ENCODE measurements around the gene CHST9. TPM values are rescaled to one million over a fixed set of nuclear protein-coding genes. Genes with fewer than 3 reads are reported as not detected.

Gene CHST9
- total and polyA plus RNA-seq, 2 of the 4 experiments (the other 2 are of a cell fraction), result not detected

GRCh38 chr18:26978812-26979341, 206.2 kb downstream of the CHST9 start:
- H2BK20ac ChIP-seq (ENCODE audit: low read depth, low read length), result no peak overlapping the region
- no peak overlapping the region for H2AK9ac ChIP-seq (replicated peaks; ENCODE audit: low read depth, low read length, poor library complexity)
- no peaks in the 10 kb centered on the region for H3K79me1 ChIP-seq (ENCODE audit: low read depth in 1 of 2, low read length in 2 of 2)
- H3K9me1 ChIP-seq (ENCODE audit: insufficient read depth, low read length), result no peaks in the 10 kb centered on the region
- no peak overlapping the region for H3K4me3 ChIP-seq (ENCODE audit: insufficient read depth, low read depth, low read length)
- no peak overlapping the region for H2AK5ac ChIP-seq (ENCODE audit: low read depth, low read length)
- intact Hi-C loops (cut with micrococcal nuclease) (no loop called here), dilution Hi-C loops (cut with HindIII; ENCODE audit: low sequenced_read_pairs, unreplicated experiment) (no loop called here), in situ Hi-C loops (cut with MboI; ENCODE audit: low sequenced_read_pairs) (no loop called here)
- H2BK5ac ChIP-seq (ENCODE audit: low read depth, low read length, poor library complexity, severe bottlenecking), result no peak overlapping the region
- DNase-seq (no peak), ATAC-seq (ENCODE audit: low read depth) (no peak)
- no peaks in the 10 kb centered on the region for H4K20me1 ChIP-seq (ENCODE audit: insufficient read depth, low read length)
- no peaks in the 10 kb centered on the region for H3K27me3 ChIP-seq (ENCODE audit: control insufficient read depth, insufficient read depth, low read length)
- POLR2A ChIA-PET (ENCODE audit: unreplicated experiment), result no interaction called here
- no peak overlapping the region for H3K23ac ChIP-seq (ENCODE audit: low read depth, low read length)
- peaks cover 2% of the 10 kb centered on the region; the same call in 1 of the 2 replicates for H3K9me3 ChIP-seq (ENCODE audit: control insufficient read depth, insufficient read depth, low read length)
- no peak overlapping the region for H3K27ac ChIP-seq (ENCODE audit: insufficient read depth, low read length)
- H3K4ac ChIP-seq (ENCODE audit: low read depth, low read length), result no peak overlapping the region
- H2BK15ac ChIP-seq (ENCODE audit: low read depth, low read length), result no peak overlapping the region
- no peak overlapping the region for H2BK120ac ChIP-seq (ENCODE audit: low read depth, low read length)
- CTCF ChIA-PET, result no interaction called here
- no peak overlapping the region for H2AFZ ChIP-seq (replicated peaks; ENCODE audit: low read length, poor library complexity)
- H3K56ac ChIP-seq (ENCODE audit: extremely low read depth, insufficient read depth, low read length), result no peak overlapping the region
- H3K9ac ChIP-seq (ENCODE audit: low read depth, low read length), result no peak overlapping the region
- H3K4me1 ChIP-seq (ENCODE audit: control insufficient read depth, insufficient read depth, low read length), result no peaks in the 10 kb centered on the region
- no peak overlapping the region for H4K8ac ChIP-seq (ENCODE audit: low read depth in 2 of 2, low read length in 2 of 2)
- H3K14ac ChIP-seq (replicated peaks; ENCODE audit: low read depth, low read length), result no peak overlapping the region
- H3K18ac ChIP-seq (ENCODE audit: low read depth, low read length), result no peak overlapping the region
- H3K36me3 ChIP-seq (ENCODE audit: control insufficient read depth, insufficient read depth, low read length), result no peaks in the 10 kb centered on the region
- no peak overlapping the region for H4K5ac ChIP-seq (ENCODE audit: low read depth, low read length)
- no peak overlapping the region for H4K91ac ChIP-seq (ENCODE audit: insufficient read depth, low read depth, low read length)
- TF ChIP-seq, protein P1, sequence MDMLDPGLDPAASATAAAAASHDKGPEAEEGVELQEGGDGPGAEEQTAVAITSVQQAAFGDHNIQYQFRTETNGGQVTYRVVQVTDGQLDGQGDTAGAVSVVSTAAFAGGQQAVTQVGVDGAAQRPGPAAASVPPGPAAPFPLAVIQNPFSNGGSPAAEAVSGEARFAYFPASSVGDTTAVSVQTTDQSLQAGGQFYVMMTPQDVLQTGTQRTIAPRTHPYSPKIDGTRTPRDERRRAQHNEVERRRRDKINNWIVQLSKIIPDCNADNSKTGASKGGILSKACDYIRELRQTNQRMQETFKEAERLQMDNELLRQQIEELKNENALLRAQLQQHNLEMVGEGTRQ (IDR thresholded peaks at IDR 0.05; ENCODE audit: low read depth, low read length), result no peak
- TF ChIP-seq ELK1 (IDR thresholded peaks at IDR 0.05; ENCODE audit: borderline replicate concordance, low read depth, low read length), result no peak
- TF ChIP-seq BHLHE40 (IDR thresholded peaks at IDR 0.05; ENCODE audit: low read depth, low read length), result no peak
- no peak for TF ChIP-seq POLR2A (IDR thresholded peaks at IDR 0.05; ENCODE audit: low read depth, low read length)
- no peak for TF ChIP-seq RFX5 (IDR thresholded peaks at IDR 0.05; ENCODE audit: low read depth, low read length)
- no peak for TF ChIP-seq FOS (IDR thresholded peaks at IDR 0.05; ENCODE audit: low read depth, low read length)
- TF ChIP-seq MXI1 (IDR thresholded peaks at IDR 0.05; ENCODE audit: borderline replicate concordance, low read depth, low read length), result no peak
- no peak for TF ChIP-seq SMC3 (IDR thresholded peaks at IDR 0.05; ENCODE audit: low read depth, low read length)
- no peak for TF ChIP-seq NFE2L2 (IDR thresholded peaks at IDR 0.05; ENCODE audit: low read depth, low read length)
- TF ChIP-seq MAZ (IDR thresholded peaks at IDR 0.05; ENCODE audit: borderline replicate concordance, low read depth, low read length), result no peak
- TF ChIP-seq, protein P2, sequence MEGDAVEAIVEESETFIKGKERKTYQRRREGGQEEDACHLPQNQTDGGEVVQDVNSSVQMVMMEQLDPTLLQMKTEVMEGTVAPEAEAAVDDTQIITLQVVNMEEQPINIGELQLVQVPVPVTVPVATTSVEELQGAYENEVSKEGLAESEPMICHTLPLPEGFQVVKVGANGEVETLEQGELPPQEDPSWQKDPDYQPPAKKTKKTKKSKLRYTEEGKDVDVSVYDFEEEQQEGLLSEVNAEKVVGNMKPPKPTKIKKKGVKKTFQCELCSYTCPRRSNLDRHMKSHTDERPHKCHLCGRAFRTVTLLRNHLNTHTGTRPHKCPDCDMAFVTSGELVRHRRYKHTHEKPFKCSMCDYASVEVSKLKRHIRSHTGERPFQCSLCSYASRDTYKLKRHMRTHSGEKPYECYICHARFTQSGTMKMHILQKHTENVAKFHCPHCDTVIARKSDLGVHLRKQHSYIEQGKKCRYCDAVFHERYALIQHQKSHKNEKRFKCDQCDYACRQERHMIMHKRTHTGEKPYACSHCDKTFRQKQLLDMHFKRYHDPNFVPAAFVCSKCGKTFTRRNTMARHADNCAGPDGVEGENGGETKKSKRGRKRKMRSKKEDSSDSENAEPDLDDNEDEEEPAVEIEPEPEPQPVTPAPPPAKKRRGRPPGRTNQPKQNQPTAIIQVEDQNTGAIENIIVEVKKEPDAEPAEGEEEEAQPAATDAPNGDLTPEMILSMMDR (conservative IDR thresholded peaks at IDR 0.05; ENCODE audit: low read depth, low read length), result no peak
- BruUV-seq (replicated peaks), result no TSS peak
- H3K4me2 ChIP-seq (ENCODE audit: low read depth, low read length), result no peak overlapping the region
- no CpG with 5 or more reads among the region's 4 CpGs for WGBS, 2 experiments (ENCODE audit: extremely low coverage in 2 of 2, insufficient read length in 1 of 2)

All from IMR-90 (cell line).